GM12878 (cell line): Measurements from ENCODE around the gene RPL7A. TPM values are rescaled to one million over a fixed set of nuclear protein-coding genes. Genes with fewer than 3 reads are reported as not detected.

Source experiments
- ATAC-seq: fragments of 200-7000 bp; cut with Tn5 transposase; 3 replicates; pipeline ENCODE4 v1.9.1; 2020; ENCODE audit warnings: mild to moderate bottlenecking, moderate library complexity
- BruUV-seq: library from RNA; stranded (reverse); fragments of 400-500 nt; replicated peaks from 2 replicates; lab custom pipeline; 2021; lab: Mats Ljungman, UMichigan
- CTCF ChIA-PET: fragments of 300-600 bp; sonication (Branson Sonifier 250); formaldehyde crosslinking; extraction: SDS; loops from one replicate; lab custom pipeline; 2021; ENCODE audit warnings: inconsistent platforms; lab: Yijun Ruan, JAX
- POLR2A ChIA-PET: fragments of 350-600 bp; formaldehyde crosslinking; extraction: SDS; loops from one replicate; lab custom pipeline; 2021; ENCODE audit warnings: inconsistent platforms; lab: Charles Lee
- RAD21 ChIA-PET: fragments of 300-600 bp; sonication (Branson Sonifier 250); formaldehyde crosslinking; loops from one replicate; lab custom pipeline; 2023; ENCODE audit warnings: antibody characterized with exemption; ENCODE audit not compliant: unreplicated experiment; lab: Charles Lee
- SMC1A ChIA-PET: fragments of 300-600 bp; sonication (Branson Sonifier 250); formaldehyde crosslinking; loops from one replicate; lab custom pipeline; 2023; ENCODE audit not compliant: unreplicated experiment, uncharacterized antibody; lab: Charles Lee
- DNase-seq: peaks from one replicate; pipeline ENCODE4 v3.0.0-alpha.2; 2011; ENCODE audit warnings: low read depth, low spot score
- FAIRE-seq: peaks from 3 replicates; lab custom pipeline; 2011; peaks lifted over from hg19 to GRCh38; lab: Jason Lieb, UNC
- H2AFZ ChIP-seq: 2 replicates; pipeline ENCODE4 v1.6.0; 2011; ENCODE audit warnings: low read depth, low read length, control low read depth; ENCODE audit not compliant: control insufficient read depth
- H3K27ac ChIP-seq: 2 replicates; pipeline ENCODE4 v1.5.1; 2011; ENCODE audit warnings: control low read depth; ENCODE audit not compliant: control insufficient read depth, insufficient read depth
- H3K27me3 ChIP-seq, 2 experiments: replicated peaks in 1 of 2; 2 replicates each; pipeline versions ENCODE4 v1.6.0 to v1.6.1; 2011; ENCODE audit warnings: low read length in 1 of 2; ENCODE audit not compliant: control insufficient read depth in 2 of 2, insufficient read depth in 2 of 2
- H3K36me3 ChIP-seq, 2 experiments: 2 replicates each; pipeline ENCODE4 v1.5.1; 2011; ENCODE audit warnings: low read length in 1 of 2; ENCODE audit not compliant: control insufficient read depth in 2 of 2, insufficient read depth in 2 of 2
- H3K4me1 ChIP-seq: 2 replicates; pipeline ENCODE4 v1.6.1; 2011; ENCODE audit warnings: mild to moderate bottlenecking, low read length, moderate library complexity, mixed read lengths; ENCODE audit not compliant: control insufficient read depth, insufficient read depth
- H3K4me2 ChIP-seq: 2 replicates; pipeline ENCODE4 v1.6.0; 2011; ENCODE audit warnings: control low read depth; ENCODE audit not compliant: control insufficient read depth, insufficient read depth
- H3K4me3 ChIP-seq: fragments of 200-600 bp; sonication (generic); 2 replicates; pipeline ENCODE4 v1.5.1; 2016
- H3K79me2 ChIP-seq: 2 replicates; pipeline ENCODE4 v1.6.0; 2011; ENCODE audit warnings: low read length; ENCODE audit not compliant: control insufficient read depth, insufficient read depth
- H3K9ac ChIP-seq: 2 replicates; pipeline ENCODE4 v1.8.0; 2011; ENCODE audit warnings: low read length, control low read depth, mixed read lengths; ENCODE audit not compliant: control insufficient read depth, insufficient read depth
- H3K9me3 ChIP-seq: replicated peaks from 3 replicates; pipeline ENCODE4 v1.5.1; 2011; ENCODE audit warnings: mild to moderate bottlenecking, low read length; ENCODE audit not compliant: control insufficient read depth, insufficient read depth
- H4K20me1 ChIP-seq: 2 replicates; pipeline ENCODE4 v1.6.0; 2011; ENCODE audit not compliant: control insufficient read depth, insufficient read depth
- CHD1 ChIP-seq: IDR thresholded peaks from 2 replicates; pipeline ENCODE4 v1.6.1; 2012; ENCODE audit warnings: low read depth, low read length, improper control_type of control experiment
- FOXM1 ChIP-seq: IDR thresholded peaks from 2 replicates; pipeline ENCODE4 v1.6.1; 2012; ENCODE audit warnings: low read depth, mild to moderate bottlenecking, inconsistent platforms, low read length, moderate library complexity
- NFIC ChIP-seq: IDR thresholded peaks from 2 replicates; pipeline ENCODE4 v1.6.1; 2012; ENCODE audit warnings: low read depth, mild to moderate bottlenecking, inconsistent platforms, low read length, moderate library complexity
- NR2C2 ChIP-seq: IDR thresholded peaks from 2 replicates; pipeline ENCODE4 v1.6.1; 2011; ENCODE audit warnings: borderline replicate concordance, low read depth; ENCODE audit not compliant: control insufficient read depth, insufficient read length
- POLR2A ChIP-seq: IDR thresholded peaks from 2 replicates; pipeline ENCODE4 v1.6.1; 2011; ENCODE audit warnings: low read depth, mild to moderate bottlenecking, low read length
- POLR2AphosphoS2 ChIP-seq: IDR thresholded peaks from 2 replicates; pipeline ENCODE4 v1.6.1; 2011; ENCODE audit warnings: low read depth, mild to moderate bottlenecking, low read length, improper control_type of control experiment, moderate library complexity
- SIX5 ChIP-seq: IDR thresholded peaks from 2 replicates; pipeline ENCODE4 v1.6.1; 2011; ENCODE audit warnings: mild to moderate bottlenecking, low read depth, low read length, moderate library complexity; ENCODE audit not compliant: severe bottlenecking
- SMARCA5 ChIP-seq: fragments of 450-650 bp; IDR thresholded peaks from 2 replicates; pipeline ENCODE4 v1.6.1; 2017; ENCODE audit warnings: mild to moderate bottlenecking
- TBL1XR1 ChIP-seq: IDR thresholded peaks from 2 replicates; pipeline ENCODE4 v1.6.1; 2012; ENCODE audit warnings: low read depth, low read length, improper control_type of control experiment
- ZNF274 ChIP-seq: IDR thresholded peaks from one replicate; pipeline ENCODE4 v1.8.0; 2011; ENCODE audit not compliant: insufficient read length, insufficient read depth
- WGBS: methylation state at CpG from one replicate; pipeline ENCODE4 v1.1.6; 2016; ENCODE audit warnings: low lambda C conversion rate; ENCODE audit not compliant: insufficient replicate concordance, insufficient coverage; ENCODE audit errors: missing lambda C conversion rate; 5-methylcytosine and 5-hydroxymethylcytosine counted together
- in situ Hi-C: fragments of 300-500 bp; cut with MboI; formaldehyde crosslinking; loops from 9 replicates; pipeline ENCODE4 v1.14.3; 2018; ENCODE audit warnings: mixed read lengths
- intact Hi-C: fragments of 100-400 bp; cut with micrococcal nuclease; formaldehyde crosslinking; loops from one replicate; pipeline ENCODE4 v1.14.2; 2022; ENCODE audit not compliant: unreplicated experiment
- polyA plus RNA-seq, 11 experiments: library from polyadenylated mRNA; depleted of rRNA in 4 of 11; unstranded in 6 of 11; stranded (reverse) in 5 of 11; fragments of >200 nt; fragmentation: Nextera tagmentation in 4 of 11; fragmentation: Illumina TruSeq in 1 of 11; extraction: Ambion mirVana in 4 of 11; extraction: Trizol in 1 of 11; gene quantifications; 1 replicate in 1 of 11; 2 replicates in 10 of 11; pipeline versions ENCODE4 v1.2.1 to v1.2.3, GENCODE V29; 2011 to 2016; ENCODE audit warnings: inconsistent platforms in 2 of 11, missing spikeins in 2 of 11, low read depth in 1 of 11
- total RNA-seq, 4 experiments: library from RNA; depleted of rRNA in 3 of 4; stranded (reverse); fragments of >200 nt in 3 of 4; fragmentation: Illumina TruSeq in 1 of 4; extraction: Trizol in 1 of 4; gene quantifications; 2 replicates each; pipeline versions ENCODE4 v1.2.1 to v1.2.3, GENCODE V29; 2013 to 2021
- TF ChIP-seq, protein P1 (sequence below): fragments of 450-650 bp; conservative IDR thresholded peaks from 2 replicates; pipeline ENCODE4 v1.6.1; 2017; ENCODE audit warnings: mild to moderate bottlenecking, moderate library complexity

The RPL7A gene
- total and polyA plus RNA-seq, 10 of the 15 experiments (the other 5 are each of a cell fraction or from before 2014, with no cell fraction given): 917 to 5,193 (median 3,326) TPM

DNA sequence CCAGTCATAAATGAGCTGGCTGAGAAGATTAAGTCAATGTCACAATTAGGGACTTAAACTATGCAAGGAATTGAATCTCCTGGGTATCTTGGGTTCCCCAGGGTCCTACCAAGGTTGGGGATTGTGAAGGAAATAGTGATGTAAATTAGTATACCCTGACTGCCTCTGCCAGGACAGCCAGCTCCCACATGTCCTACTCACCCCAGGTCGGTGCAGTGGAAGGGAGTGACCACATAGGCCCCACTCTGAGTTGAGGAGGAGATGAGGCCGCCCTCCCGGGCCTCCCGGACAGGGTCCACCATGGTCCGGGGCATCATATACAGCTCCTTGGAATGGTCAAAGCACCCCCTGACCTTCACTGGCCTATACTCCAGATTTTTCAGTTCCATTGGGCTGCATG is 5.5 kb downstream of the RPL7A start:
- no peak overlapping the region for H3K4me2 ChIP-seq
- H3K36me3 ChIP-seq: peaks cover 22 to 43% of the 10 kb centered on the region in 2 experiments
- H3K9me3 ChIP-seq: no peaks in the 10 kb centered on the region
- H2AFZ ChIP-seq: no peak overlapping the region
- ATAC-seq (no peak), DNase-seq (no peak)
- no peaks in the 10 kb centered on the region for H3K27me3 ChIP-seq
- H4K20me1 ChIP-seq: no peaks in the 10 kb centered on the region; the same call in 1 of the 2 replicates
- peaks cover 43% of the 10 kb centered on the region for H3K79me2 ChIP-seq
- POLR2A ChIA-PET: interaction anchor here (1.0 kb wide), 1 partner anchor 23 kb away, joined by 3 read pairs; the partner anchor contains the start of gene STKLD1
- in situ Hi-C loops (no loop called here), intact Hi-C loops (no loop called here)
- WGBS: 88% methylated on average over 5 of the region's 5 CpGs
- BruUV-seq: no TSS peak
- SMC1A ChIA-PET: no interaction called here
- TF ChIP-seq NFIC: no peak
- TF ChIP-seq POLR2A: peak; percentile 43; the same call in 1 of the 2 replicates
- no peak for TF ChIP-seq SMARCA5
- 0 out of 2 replicates have a peak, but pooled peaks have one; percentile 5 for TF ChIP-seq POLR2AphosphoS2
- no peak for TF ChIP-seq SIX5
- no peak for TF ChIP-seq NR2C2
- no peak for TF ChIP-seq CHD1
- TF ChIP-seq TBL1XR1: no peak
- TF ChIP-seq, all 136 proteins: peak for 2
- H3K4me1 ChIP-seq: peaks cover 6% of the 10 kb centered on the region
- RAD21 ChIA-PET: no interaction called here
- H3K27ac ChIP-seq: no peak overlapping the region
- no peak overlapping the region for H3K9ac ChIP-seq
- FAIRE-seq: no peak
- CTCF ChIA-PET: interaction anchor here (1.0 to 1.1 kb wide), 2 partner anchors 21 to 25 kb away, joined by 3 to 4 read pairs; no protein-coding TSS in a partner anchor
- no peak overlapping the region for H3K4me3 ChIP-seq

- Histone ChIP-seq H3K27me3 (no peaks in the 10 kb centered on the region), H2AFZ (no peak overlapping the region), H3K4me1 (peaks cover 4% of the 10 kb centered on the region), H3K36me3 (peaks cover 19 to 34% of the 10 kb centered on the region in 2 experiments), H3K27ac (no peak overlapping the region), H3K9ac (no peak overlapping the region), H3K4me3 (peak overlapping the region; percentile 91; the same call in 1 of the 2 replicates), H3K79me2 (peaks cover 30% of the 10 kb centered on the region), H3K4me2 (no peak overlapping the region), H4K20me1 (no peaks in the 10 kb centered on the region; the same call in 1 of the 2 replicates), H3K9me3 (no peaks in the 10 kb centered on the region)
- ChIA-PET SMC1A (no interaction called here), CTCF (interaction anchor here (3.1 kb wide), 1 partner anchor 17 kb away, joined by 16 read pairs; no protein-coding TSS in a partner anchor), RAD21 (no interaction called here), POLR2A (interaction anchor here (1.1 kb wide), 1 partner anchor 20 kb away, joined by 3 read pairs; no protein-coding TSS in a partner anchor)
- DNase-seq (no peak), ATAC-seq (no peak), FAIRE-seq (no peak)
- in situ Hi-C loops: no loop called here
- no TSS peak for BruUV-seq
- intact Hi-C loops: no loop called here
- TF ChIP-seq POLR2A (peak; percentile 40), FOXM1 (no peak), ZNF274 (no peak)
- TF ChIP-seq, protein P1, sequence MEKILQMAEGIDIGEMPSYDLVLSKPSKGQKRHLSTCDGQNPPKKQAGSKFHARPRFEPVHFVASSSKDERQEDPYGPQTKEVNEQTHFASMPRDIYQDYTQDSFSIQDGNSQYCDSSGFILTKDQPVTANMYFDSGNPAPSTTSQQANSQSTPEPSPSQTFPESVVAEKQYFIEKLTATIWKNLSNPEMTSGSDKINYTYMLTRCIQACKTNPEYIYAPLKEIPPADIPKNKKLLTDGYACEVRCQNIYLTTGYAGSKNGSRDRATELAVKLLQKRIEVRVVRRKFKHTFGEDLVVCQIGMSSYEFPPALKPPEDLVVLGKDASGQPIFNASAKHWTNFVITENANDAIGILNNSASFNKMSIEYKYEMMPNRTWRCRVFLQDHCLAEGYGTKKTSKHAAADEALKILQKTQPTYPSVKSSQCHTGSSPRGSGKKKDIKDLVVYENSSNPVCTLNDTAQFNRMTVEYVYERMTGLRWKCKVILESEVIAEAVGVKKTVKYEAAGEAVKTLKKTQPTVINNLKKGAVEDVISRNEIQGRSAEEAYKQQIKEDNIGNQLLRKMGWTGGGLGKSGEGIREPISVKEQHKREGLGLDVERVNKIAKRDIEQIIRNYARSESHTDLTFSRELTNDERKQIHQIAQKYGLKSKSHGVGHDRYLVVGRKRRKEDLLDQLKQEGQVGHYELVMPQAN: no peak
- WGBS: 92% methylated on average over 7 of the region's 7 CpGs
Observed at GRCh38 chr9:133354766-133355165, 6.7 kb downstream of the RPL7A start.
